Panc1 (cell line): ENCODE results near the gene SHOC1. TPM values are rescaled to one million over a fixed set of nuclear protein-coding genes. Genes with fewer than 3 reads are reported as not detected.
"Not testable (repeated sequence)": the region's sequence is repeated elsewhere in the genome, so short reads cannot be mapped to it uniquely, and the experiment has no call there.

Experiments
- ATAC-seq: fragments of 200-7000 bp; cut with Tn5 transposase; 2 replicates; pipeline ENCODE4 v1.9.1; 2020; ENCODE audit warnings: mild to moderate bottlenecking, moderate library complexity
- BruUV-seq: library from RNA; stranded (reverse); fragments of 400-500 nt; replicated peaks from 2 replicates; lab custom pipeline; 2021; lab: Mats Ljungman, UMichigan
- CTCF ChIA-PET: fragments of 300-600 bp; sonication (Branson Sonifier 250); formaldehyde crosslinking; loops from one replicate; lab custom pipeline; 2022; ENCODE audit warnings: antibody characterized with exemption; lab: Charles Lee
- POLR2A ChIA-PET: fragments of 300-600 bp; sonication (Branson Sonifier 250); formaldehyde crosslinking; loops from one replicate; lab custom pipeline; 2022; ENCODE audit warnings: antibody characterized with exemption; lab: Charles Lee
- DNase-seq: peaks from one replicate; pipeline ENCODE4 v3.0.0-alpha.2; 2010; ENCODE audit warnings: low read depth, low spot score
- H3K27ac ChIP-seq: 2 replicates; pipeline ENCODE4 v1.5.1; 2011; ENCODE audit warnings: mild to moderate bottlenecking, low read length, inconsistent platforms
- H3K27me3 ChIP-seq: fragments of 200-500 bp; sonication (Bioruptor generic); 2 replicates; pipeline ENCODE4 v1.6.0; 2014; ENCODE audit warnings: low read length, inconsistent platforms; ENCODE audit not compliant: control insufficient read depth, insufficient read depth
- H3K36me3 ChIP-seq: fragments of 200-500 bp; sonication (Bioruptor generic); 2 replicates; pipeline ENCODE4 v1.5.1; 2014; ENCODE audit warnings: inconsistent platforms, mild to moderate bottlenecking, low read length, moderate library complexity; ENCODE audit not compliant: control insufficient read depth, insufficient read depth
- H3K4me1 ChIP-seq: 2 replicates; pipeline ENCODE4 v1.5.1; 2011; ENCODE audit warnings: inconsistent platforms, mild to moderate bottlenecking, low read length, moderate library complexity; ENCODE audit not compliant: control insufficient read depth, insufficient read depth
- H3K4me3 ChIP-seq, 2 experiments: 2 replicates each; pipeline ENCODE4 v1.5.1; 2011 to 2012; ENCODE audit warnings: low read depth in 2 of 2, low read length in 2 of 2, mild to moderate bottlenecking in 2 of 2, inconsistent platforms in 1 of 2, moderate library complexity in 1 of 2
- H3K9me3 ChIP-seq: fragments of 200-500 bp; sonication (Bioruptor generic); 2 replicates; pipeline ENCODE4 v1.5.1; 2014; ENCODE audit warnings: low read depth, mild to moderate bottlenecking, inconsistent platforms, low read length, moderate library complexity; ENCODE audit not compliant: control insufficient read depth, insufficient read depth
- POLR2AphosphoS5 ChIP-seq: IDR thresholded peaks from 2 replicates; pipeline ENCODE4 v1.6.1; 2012; ENCODE audit warnings: mild to moderate bottlenecking, low read depth, low read length, moderate library complexity
- SIN3A ChIP-seq: IDR thresholded peaks from 2 replicates; pipeline ENCODE4 v1.6.1; 2012; ENCODE audit warnings: low read depth, mild to moderate bottlenecking, low read length, moderate library complexity, borderline replicate concordance; ENCODE audit not compliant: insufficient read depth
- TCF7L2 ChIP-seq: IDR thresholded peaks from 2 replicates; pipeline ENCODE4 v1.6.1; 2011; ENCODE audit warnings: mild to moderate bottlenecking, low read depth, low read length, inconsistent platforms
- in situ Hi-C: cut with HindIII; loops from 2 replicates; pipeline ENCODE4 v1.10.0; 2016; ENCODE audit warnings: low sequenced_read_pairs, low pct_unique_long_range_greater_than_20kb
- intact Hi-C: fragments of 100-400 bp; cut with micrococcal nuclease; formaldehyde crosslinking; loops from one replicate; pipeline ENCODE4 v1.10.0; 2022; ENCODE audit not compliant: unreplicated experiment
- total RNA-seq: library from RNA; stranded (reverse); gene quantifications from one replicate; pipeline ENCODE4 v1.2.1, GENCODE V29; 2021; ENCODE audit not compliant: unreplicated experiment
- TF ChIP-seq, protein P1 (sequence below): fragments of 450-650 bp; IDR thresholded peaks from 2 replicates; pipeline ENCODE4 v1.5.1; 2017; ENCODE audit warnings: mild to moderate bottlenecking
- TF ChIP-seq, protein P2 (sequence below), 2 experiments: IDR thresholded peaks; 2 replicates each; pipeline ENCODE4 v1.6.1; 2011 to 2012; ENCODE audit warnings: low read depth in 2 of 2, control low read depth in 1 of 2, low read length in 1 of 2, mild to moderate bottlenecking in 1 of 2, moderate library complexity in 1 of 2; ENCODE audit not compliant: insufficient read depth in 1 of 2

SHOC1 gene
- total RNA-seq, 1 experiment from 2014 or later = 0.10 TPM

GRCh38 chr9:111812337-111812736 lies 17.6 kb upstream of the SHOC1 start:
- CTCF ChIA-PET = no interaction called here
- no peaks in the 10 kb centered on the region for H3K27me3 ChIP-seq
- in situ Hi-C loops (no loop called here), intact Hi-C loops (no loop called here)
- no peaks in the 10 kb centered on the region for H3K9me3 ChIP-seq
- no peak for ATAC-seq
- no peak overlapping the region for H3K27ac ChIP-seq
- BruUV-seq = no TSS peak
- no peak overlapping the region for H3K4me3 ChIP-seq
- DNase-seq = no peak
- POLR2A ChIA-PET = no interaction called here
- no peaks in the 10 kb centered on the region for H3K36me3 ChIP-seq
- no peaks in the 10 kb centered on the region for H3K4me1 ChIP-seq
- TF ChIP-seq, protein P1, sequence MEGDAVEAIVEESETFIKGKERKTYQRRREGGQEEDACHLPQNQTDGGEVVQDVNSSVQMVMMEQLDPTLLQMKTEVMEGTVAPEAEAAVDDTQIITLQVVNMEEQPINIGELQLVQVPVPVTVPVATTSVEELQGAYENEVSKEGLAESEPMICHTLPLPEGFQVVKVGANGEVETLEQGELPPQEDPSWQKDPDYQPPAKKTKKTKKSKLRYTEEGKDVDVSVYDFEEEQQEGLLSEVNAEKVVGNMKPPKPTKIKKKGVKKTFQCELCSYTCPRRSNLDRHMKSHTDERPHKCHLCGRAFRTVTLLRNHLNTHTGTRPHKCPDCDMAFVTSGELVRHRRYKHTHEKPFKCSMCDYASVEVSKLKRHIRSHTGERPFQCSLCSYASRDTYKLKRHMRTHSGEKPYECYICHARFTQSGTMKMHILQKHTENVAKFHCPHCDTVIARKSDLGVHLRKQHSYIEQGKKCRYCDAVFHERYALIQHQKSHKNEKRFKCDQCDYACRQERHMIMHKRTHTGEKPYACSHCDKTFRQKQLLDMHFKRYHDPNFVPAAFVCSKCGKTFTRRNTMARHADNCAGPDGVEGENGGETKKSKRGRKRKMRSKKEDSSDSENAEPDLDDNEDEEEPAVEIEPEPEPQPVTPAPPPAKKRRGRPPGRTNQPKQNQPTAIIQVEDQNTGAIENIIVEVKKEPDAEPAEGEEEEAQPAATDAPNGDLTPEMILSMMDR = no peak
- no peak for TF ChIP-seq SIN3A
- no peak for TF ChIP-seq TCF7L2
- TF ChIP-seq, protein P2, sequence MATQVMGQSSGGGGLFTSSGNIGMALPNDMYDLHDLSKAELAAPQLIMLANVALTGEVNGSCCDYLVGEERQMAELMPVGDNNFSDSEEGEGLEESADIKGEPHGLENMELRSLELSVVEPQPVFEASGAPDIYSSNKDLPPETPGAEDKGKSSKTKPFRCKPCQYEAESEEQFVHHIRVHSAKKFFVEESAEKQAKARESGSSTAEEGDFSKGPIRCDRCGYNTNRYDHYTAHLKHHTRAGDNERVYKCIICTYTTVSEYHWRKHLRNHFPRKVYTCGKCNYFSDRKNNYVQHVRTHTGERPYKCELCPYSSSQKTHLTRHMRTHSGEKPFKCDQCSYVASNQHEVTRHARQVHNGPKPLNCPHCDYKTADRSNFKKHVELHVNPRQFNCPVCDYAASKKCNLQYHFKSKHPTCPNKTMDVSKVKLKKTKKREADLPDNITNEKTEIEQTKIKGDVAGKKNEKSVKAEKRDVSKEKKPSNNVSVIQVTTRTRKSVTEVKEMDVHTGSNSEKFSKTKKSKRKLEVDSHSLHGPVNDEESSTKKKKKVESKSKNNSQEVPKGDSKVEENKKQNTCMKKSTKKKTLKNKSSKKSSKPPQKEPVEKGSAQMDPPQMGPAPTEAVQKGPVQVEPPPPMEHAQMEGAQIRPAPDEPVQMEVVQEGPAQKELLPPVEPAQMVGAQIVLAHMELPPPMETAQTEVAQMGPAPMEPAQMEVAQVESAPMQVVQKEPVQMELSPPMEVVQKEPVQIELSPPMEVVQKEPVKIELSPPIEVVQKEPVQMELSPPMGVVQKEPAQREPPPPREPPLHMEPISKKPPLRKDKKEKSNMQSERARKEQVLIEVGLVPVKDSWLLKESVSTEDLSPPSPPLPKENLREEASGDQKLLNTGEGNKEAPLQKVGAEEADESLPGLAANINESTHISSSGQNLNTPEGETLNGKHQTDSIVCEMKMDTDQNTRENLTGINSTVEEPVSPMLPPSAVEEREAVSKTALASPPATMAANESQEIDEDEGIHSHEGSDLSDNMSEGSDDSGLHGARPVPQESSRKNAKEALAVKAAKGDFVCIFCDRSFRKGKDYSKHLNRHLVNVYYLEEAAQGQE (IDR thresholded peaks at IDR 0.05; ENCODE audit: insufficient read depth in 1 of 2, low read depth in 2 of 2, low read length in 1 of 2) = no peak
- TF ChIP-seq POLR2AphosphoS5 = no peak

DNA sequence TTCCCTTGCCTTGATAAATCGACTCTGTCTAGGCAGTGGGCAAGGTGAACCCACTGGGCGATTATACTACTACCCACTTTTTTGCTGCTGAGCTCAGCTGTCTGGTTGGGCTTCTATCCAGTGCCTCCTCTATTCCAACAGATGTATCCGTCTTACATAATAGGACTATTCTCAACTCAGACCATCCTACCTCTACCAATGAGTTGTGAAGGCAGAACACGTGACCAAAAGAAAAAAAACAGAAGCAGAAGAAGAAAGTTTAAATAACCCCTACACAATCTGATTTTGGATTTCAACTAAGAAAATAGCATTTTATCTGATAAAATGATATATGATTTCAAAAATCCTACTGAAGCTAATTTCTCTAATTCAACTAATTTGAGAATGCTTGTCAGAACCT lies 16.2 kb upstream of the SHOC1 start:
- H3K27me3 ChIP-seq = no peaks in the 10 kb centered on the region
- no peak for ATAC-seq
- H3K4me3 ChIP-seq = no peak overlapping the region
- TF ChIP-seq SIN3A (no peak), POLR2AphosphoS5 (no peak), TCF7L2 (no peak)
- TF ChIP-seq, protein P2 (IDR thresholded peaks at IDR 0.05; ENCODE audit: insufficient read depth in 1 of 2, low read depth in 2 of 2, low read length in 1 of 2) = no peak
- TF ChIP-seq, protein P1 = no peak
- POLR2A ChIA-PET = no interaction called here
- H3K4me1 ChIP-seq = no peaks in the 10 kb centered on the region
- in situ Hi-C loops (no loop called here), intact Hi-C loops (no loop called here)
- H3K9me3 ChIP-seq = no peaks in the 10 kb centered on the region
- no peak overlapping the region for H3K27ac ChIP-seq
- BruUV-seq = no TSS peak
- DNase-seq = no peak
- no peaks in the 10 kb centered on the region for H3K36me3 ChIP-seq
- CTCF ChIA-PET = no interaction called here

GRCh38 chr9:111810415-111810814 lies 15.7 kb upstream of the SHOC1 start:
- CTCF ChIA-PET, H3K4me3 ChIP-seq, H3K36me3 ChIP-seq, H3K9me3 ChIP-seq, H3K27ac ChIP-seq, intact Hi-C loops, DNase-seq, POLR2A ChIA-PET, H3K27me3 ChIP-seq, ATAC-seq, H3K4me1 ChIP-seq, BruUV-seq, in situ Hi-C loops: not testable (repeated sequence)
